Fibroblast of villous mesenchyme (primary cell): ENCODE measurements around the gene ANKS1A. TPM values are rescaled to one million over a fixed set of nuclear protein-coding genes. Genes with fewer than 3 reads are reported as not detected.

ENCODE experiments used
- DNase-seq: peaks from one replicate; pipeline ENCODE4 v3.0.0-alpha.2; 2010; ENCODE audit warnings: low read depth
- H3K4me3 ChIP-seq: 2 replicates; pipeline ENCODE4 v1.5.1; 2011; ENCODE audit warnings: low read depth, mild to moderate bottlenecking, low read length
- CTCF ChIP-seq: IDR thresholded peaks from 2 replicates; pipeline ENCODE4 v1.5.1; 2012; ENCODE audit warnings: low read depth, mild to moderate bottlenecking, low read length; ENCODE audit not compliant: insufficient read depth
- total RNA-seq: library from RNA; depleted of rRNA; stranded (reverse); fragments of >200 nt; gene quantifications from 2 replicates; pipeline ENCODE4 v1.2.3, GENCODE V29; 2012

Gene ANKS1A
- total RNA-seq, 1 donor, result 12.5 TPM

GRCh38 chr6:35088281-35089215 is 199.5 kb downstream of the ANKS1A start:
- no peak for DNase-seq
- no peak overlapping the region for H3K4me3 ChIP-seq
- TF ChIP-seq CTCF, result no peak

DNA sequence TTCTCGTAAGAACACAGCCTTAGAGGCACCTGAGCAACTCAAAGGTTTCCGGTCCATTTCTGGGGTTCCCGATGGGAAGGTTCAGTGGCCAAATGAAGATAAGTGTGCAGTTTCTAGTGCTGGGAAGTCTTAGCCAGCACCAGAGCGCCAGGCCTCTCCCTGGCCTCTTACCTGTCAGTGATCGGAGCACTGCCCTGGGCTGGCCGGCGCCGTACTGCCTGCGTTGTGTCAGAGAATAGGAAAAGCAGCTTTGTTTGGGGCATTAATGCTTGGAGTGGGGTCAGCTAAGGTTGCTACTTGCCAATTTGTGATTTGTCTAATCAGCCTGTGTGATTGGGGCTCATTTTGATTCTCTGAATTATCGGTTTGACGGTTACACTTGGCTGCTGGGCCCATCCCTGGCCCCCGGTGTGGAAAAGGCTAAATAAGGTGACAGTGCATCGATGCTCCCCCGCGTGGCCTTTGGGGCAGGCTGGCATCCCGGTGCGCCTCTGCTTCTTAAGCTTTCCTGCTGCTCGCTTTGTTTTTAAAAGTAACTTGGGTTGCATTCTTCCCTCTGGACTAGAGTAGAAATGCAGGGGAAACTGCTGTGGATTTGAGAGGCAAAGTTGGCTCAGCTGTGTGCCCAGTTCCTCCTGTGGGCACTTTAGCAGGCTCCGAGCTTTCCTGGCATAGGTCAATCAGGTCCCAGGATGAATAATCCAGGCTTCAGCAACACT is 200.3 kb downstream of the ANKS1A start:
- no peak for TF ChIP-seq CTCF
- no peak for DNase-seq
- no peak overlapping the region for H3K4me3 ChIP-seq

DNA sequence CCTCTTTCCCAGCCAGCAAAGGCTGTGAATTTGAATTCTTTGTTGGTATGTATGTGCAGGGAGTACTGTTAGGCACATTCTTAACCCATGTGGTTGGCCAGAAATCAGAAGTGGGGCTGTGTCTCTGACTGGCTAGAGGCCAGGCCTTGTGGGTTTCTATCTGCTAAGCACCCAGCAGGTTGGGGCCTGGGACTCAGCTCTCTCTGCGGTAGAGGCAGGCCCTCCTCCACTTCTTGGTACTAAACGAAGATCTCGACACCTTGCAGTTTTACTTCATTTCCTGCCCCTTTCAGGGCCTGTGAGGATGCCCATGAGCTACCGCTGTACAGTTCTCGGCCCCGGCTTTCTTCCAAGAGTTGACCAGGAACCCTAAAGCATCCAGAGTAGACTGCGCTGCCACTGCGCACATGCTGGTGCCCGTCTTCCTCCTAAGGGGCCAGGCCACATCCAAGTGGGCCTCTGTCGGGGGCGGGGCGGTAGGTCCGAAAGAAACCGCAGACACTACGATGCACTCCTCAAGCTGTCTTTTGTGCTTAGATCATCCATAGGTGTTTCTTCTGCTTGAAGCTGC is 201.0 kb downstream of the ANKS1A start:
- TF ChIP-seq CTCF, result no peak
- no peak overlapping the region for H3K4me3 ChIP-seq
- peak; percentile 88 for DNase-seq

- no peak for TF ChIP-seq CTCF
- no peak for DNase-seq
- no peak overlapping the region for H3K4me3 ChIP-seq
Measured at GRCh38 chr6:35090734-35091133, 201.7 kb downstream of the ANKS1A start.

DNA sequence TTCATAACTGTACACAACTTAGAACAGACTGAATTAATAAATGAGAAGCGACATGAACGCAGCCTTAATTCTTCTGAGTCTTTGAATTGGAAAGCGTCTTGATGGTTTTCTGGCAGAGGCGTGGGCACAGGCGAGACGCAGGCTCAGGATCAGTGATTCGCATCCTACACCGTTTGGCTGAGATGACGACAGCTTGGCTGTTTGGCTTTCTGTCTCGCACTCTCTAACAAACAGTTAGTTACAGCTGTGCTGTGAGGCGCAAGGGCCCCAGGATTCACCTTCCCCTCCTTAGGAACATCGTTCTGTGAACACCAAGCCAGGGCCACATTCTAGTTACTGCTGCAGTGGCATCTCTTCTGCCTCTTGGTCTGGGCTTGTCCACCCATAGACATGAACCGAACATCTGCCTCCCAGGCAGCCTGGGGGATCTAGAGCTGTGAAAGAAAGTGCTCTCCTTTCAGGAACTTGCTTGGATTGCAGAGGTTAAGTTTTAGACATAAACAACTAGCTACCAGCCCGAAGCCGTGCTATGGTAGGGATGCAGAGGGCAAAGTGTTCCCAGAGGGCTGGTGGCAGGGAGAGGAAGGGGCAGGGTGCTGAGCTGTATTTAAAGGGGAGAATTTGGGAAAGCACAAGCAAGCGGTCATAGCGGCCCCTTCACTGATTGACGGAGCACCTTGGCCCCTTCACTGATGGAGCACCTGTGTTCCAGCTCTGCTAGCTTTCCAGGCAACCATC is 202.5 kb downstream of the ANKS1A start:
- peak; percentile 24 for DNase-seq
- H3K4me3 ChIP-seq, result no peak overlapping the region
- TF ChIP-seq CTCF, result no peak

GRCh38 chr6:35092362-35093117 is 203.5 kb downstream of the ANKS1A start:
- peak; percentile 90 for DNase-seq

More at GRCh38 chr6:35092362-35093117, 203.5 kb downstream of the ANKS1A start:
- no peak for TF ChIP-seq CTCF
- H3K4me3 ChIP-seq, result no peak overlapping the region
